Stimulated activated CD8-positive, alpha-beta memory T cell treated with anti-CD3 and anti-CD28 coated beads, Interleukin-12 subunit alpha, Interleukin-12 subunit beta, amount 100 ng/mL, for 24 hours (primary cell): ENCODE results near the gene FBXL14.
"Not testable (repeated sequence)": the region's sequence is repeated elsewhere in the genome, so short reads cannot be mapped to it uniquely, and the experiment has no call there.

Source experiments
- DNase-seq: peaks from one replicate; pipeline ENCODE4 v3.0.0-alpha.2; 2020; ENCODE audit errors: extremely low read depth

FBXL14 gene

GRCh38 chr12:1620092-1620491 lies 25.7 kb upstream of the FBXL14 start:
- DNase-seq, result no peak

GRCh38 chr12:1619587-1619986 lies 25.2 kb upstream of the FBXL14 start:
- no peak for DNase-seq

- no peak for DNase-seq
Observed at GRCh38 chr12:1619159-1619558, 24.8 kb upstream of the FBXL14 start.

GRCh38 chr12:1618489-1618888 lies 24.1 kb upstream of the FBXL14 start:
- DNase-seq, result no peak

GRCh38 chr12:1616233-1617066 lies 22.1 kb upstream of the FBXL14 start:
- DNase-seq, result no peak

GRCh38 chr12:1614360-1614759 lies 20.0 kb upstream of the FBXL14 start:
- DNase-seq, result no peak

- DNase-seq, result no peak
Observed at GRCh38 chr12:1613860-1614259, 19.5 kb upstream of the FBXL14 start.

- no peak for DNase-seq
Observed at GRCh38 chr12:1611803-1612572, 17.6 kb upstream of the FBXL14 start.

- DNase-seq, result no peak
Observed at GRCh38 chr12:1610072-1610643, 15.8 kb upstream of the FBXL14 start.

GRCh38 chr12:1608713-1609119 lies 14.3 kb upstream of the FBXL14 start:
- no peak for DNase-seq

- no peak for DNase-seq
Observed at GRCh38 chr12:1607940-1608712, 13.7 kb upstream of the FBXL14 start.

- DNase-seq, result no peak
Observed at GRCh38 chr12:1606021-1606622, 11.7 kb upstream of the FBXL14 start.

GRCh38 chr12:1605129-1606020 lies 11.0 kb upstream of the FBXL14 start:
- DNase-seq, result no peak

GRCh38 chr12:1604464-1604863 lies 10.1 kb upstream of the FBXL14 start:
- DNase-seq, result no peak

- DNase-seq, result no peak
Observed at GRCh38 chr12:1603269-1603993, 9.1 kb upstream of the FBXL14 start.

GRCh38 chr12:1602706-1603105 lies 8.3 kb upstream of the FBXL14 start:
- DNase-seq, result not testable (repeated sequence)

GRCh38 chr12:1598757-1599156 lies 4.4 kb upstream of the FBXL14 start:
- DNase-seq, result no peak

GRCh38 chr12:1595690-1596347 lies 1.4 kb upstream of the FBXL14 start:
- no peak for DNase-seq

- DNase-seq, result no peak
Observed at GRCh38 chr12:1595026-1595561, 713 bp upstream of the FBXL14 start.
